ENCODE measurements around the gene VPS54.

VPS54 gene, protein sequence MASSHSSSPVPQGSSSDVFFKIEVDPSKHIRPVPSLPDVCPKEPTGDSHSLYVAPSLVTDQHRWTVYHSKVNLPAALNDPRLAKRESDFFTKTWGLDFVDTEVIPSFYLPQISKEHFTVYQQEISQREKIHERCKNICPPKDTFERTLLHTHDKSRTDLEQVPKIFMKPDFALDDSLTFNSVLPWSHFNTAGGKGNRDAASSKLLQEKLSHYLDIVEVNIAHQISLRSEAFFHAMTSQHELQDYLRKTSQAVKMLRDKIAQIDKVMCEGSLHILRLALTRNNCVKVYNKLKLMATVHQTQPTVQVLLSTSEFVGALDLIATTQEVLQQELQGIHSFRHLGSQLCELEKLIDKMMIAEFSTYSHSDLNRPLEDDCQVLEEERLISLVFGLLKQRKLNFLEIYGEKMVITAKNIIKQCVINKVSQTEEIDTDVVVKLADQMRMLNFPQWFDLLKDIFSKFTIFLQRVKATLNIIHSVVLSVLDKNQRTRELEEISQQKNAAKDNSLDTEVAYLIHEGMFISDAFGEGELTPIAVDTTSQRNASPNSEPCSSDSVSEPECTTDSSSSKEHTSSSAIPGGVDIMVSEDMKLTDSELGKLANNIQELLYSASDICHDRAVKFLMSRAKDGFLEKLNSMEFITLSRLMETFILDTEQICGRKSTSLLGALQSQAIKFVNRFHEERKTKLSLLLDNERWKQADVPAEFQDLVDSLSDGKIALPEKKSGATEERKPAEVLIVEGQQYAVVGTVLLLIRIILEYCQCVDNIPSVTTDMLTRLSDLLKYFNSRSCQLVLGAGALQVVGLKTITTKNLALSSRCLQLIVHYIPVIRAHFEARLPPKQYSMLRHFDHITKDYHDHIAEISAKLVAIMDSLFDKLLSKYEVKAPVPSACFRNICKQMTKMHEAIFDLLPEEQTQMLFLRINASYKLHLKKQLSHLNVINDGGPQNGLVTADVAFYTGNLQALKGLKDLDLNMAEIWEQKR

GRCh38 chr2:64019083-64019974 lies at the start of gene VPS54:
TSS of gene VPS54 (minus strand) at chr2:64019428. CDS start at chr2:63983999, 35,429 bp downstream.
- in situ Hi-C loops (cut with HindIII; ENCODE audit: low sequenced_read_pairs) = no loop called here

GRCh38 chr2:64067326-64067725 lies 48.1 kb upstream of the VPS54 start:
- in situ Hi-C loops (cut with HindIII; ENCODE audit: low sequenced_read_pairs) = no loop called here

DNA sequence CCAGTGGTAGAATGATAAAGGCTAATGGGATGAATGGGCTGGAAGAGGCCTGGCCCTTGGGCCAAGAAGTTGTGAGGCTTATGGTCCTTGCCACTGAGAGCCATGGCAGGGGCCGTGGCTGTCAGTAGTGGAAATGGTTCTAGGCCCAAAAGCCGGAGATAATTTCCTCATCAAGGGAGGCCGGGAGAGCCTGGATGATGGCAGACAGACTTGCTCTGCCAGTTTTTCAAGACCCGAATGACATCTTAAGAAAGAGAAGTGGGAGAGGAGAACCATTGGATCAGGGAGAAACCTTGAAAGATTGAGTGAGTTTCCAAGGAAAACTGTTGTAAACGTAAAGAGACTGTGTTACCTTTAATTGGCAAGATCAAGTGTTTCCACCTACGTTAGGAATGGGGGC lies 46.3 kb upstream of the VPS54 start:
- in situ Hi-C loops (cut with HindIII; ENCODE audit: low sequenced_read_pairs) = no loop called here

GRCh38 chr2:64063924-64064331 lies 44.7 kb upstream of the VPS54 start:
- in situ Hi-C loops (cut with HindIII; ENCODE audit: low sequenced_read_pairs) = no loop called here

- in situ Hi-C loops (cut with HindIII; ENCODE audit: low sequenced_read_pairs) = no loop called here
These were observed 44.2 kb upstream of the VPS54 start for GRCh38 chr2:64063454-64063853.

- in situ Hi-C loops (cut with HindIII; ENCODE audit: low sequenced_read_pairs) = no loop called here
These were observed 43.6 kb upstream of the VPS54 start for GRCh38 chr2:64062840-64063239.

- in situ Hi-C loops (cut with HindIII; ENCODE audit: low sequenced_read_pairs) = loop anchor here (10.0 kb wide), 1 partner anchor 276 kb away; no protein-coding TSS in a partner anchor
These were observed 40.0 kb upstream of the VPS54 start for GRCh38 chr2:64059270-64059669.

DNA sequence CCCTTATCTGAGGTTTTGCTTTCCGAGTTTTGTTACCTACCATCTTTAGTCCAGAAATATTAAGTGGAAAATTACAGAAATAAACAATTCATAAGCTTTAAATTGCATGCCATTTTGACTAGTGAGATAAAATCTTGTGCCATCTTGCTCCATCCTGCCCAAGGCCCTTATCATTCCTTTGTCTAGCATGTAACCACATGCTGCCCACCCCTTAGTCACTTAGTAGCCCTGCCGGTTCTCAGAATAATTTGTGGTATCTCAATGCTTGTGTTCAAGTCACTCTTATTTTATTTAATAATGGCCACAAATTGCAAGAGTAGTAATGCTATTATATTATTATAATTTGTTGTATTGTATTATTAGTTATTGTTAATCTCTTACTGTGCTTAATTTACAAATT lies 36.8 kb upstream of the VPS54 start:
- in situ Hi-C loops (cut with HindIII; ENCODE audit: low sequenced_read_pairs) = loop anchor here (10.0 kb wide), 1 partner anchor 279 kb away; no protein-coding TSS in a partner anchor

DNA sequence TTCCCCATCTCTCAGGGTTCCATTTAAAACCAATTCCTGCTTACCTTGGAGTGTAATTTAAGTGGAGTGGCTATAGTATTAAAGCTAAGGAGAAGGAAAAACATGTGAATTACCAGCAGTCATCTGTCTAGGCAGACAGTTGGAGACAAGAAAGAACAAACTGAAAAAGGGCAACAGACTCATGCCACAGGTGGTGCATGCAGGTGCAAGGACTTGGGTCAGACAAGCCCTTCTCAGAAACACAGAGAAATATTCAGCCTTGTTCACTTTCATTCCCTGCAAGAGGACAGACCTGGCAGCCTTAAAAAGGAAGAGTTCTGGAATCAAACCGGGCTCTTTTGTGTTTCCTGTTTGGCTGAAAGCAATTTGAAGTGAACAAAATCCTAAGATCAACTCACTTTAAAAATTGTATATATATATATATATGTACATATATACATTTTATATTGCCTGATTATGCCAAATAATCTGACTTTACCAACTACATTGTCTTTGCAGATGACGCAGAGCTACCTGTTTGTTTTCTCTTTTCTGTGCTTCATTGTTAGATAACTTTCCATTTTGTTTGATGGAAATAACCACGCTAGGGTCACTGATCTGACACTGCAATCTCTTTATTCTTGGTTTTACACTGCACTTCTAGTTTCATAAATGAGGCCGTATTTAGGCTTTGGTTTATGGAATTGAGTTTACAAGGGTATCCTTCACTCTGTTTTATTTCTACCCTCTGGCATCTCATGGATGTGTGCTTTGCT lies 35.1 kb upstream of the VPS54 start:
- in situ Hi-C loops (cut with HindIII; ENCODE audit: low sequenced_read_pairs) = loop anchor here (10.0 kb wide), 1 partner anchor 280 kb away; no protein-coding TSS in a partner anchor

- in situ Hi-C loops (cut with HindIII; ENCODE audit: low sequenced_read_pairs) = loop anchor here (10.0 kb wide), 1 partner anchor 282 kb away; no protein-coding TSS in a partner anchor
These were observed 33.4 kb upstream of the VPS54 start for GRCh38 chr2:64052463-64053241.

GRCh38 chr2:64049633-64050220 lies 30.5 kb upstream of the VPS54 start:
- in situ Hi-C loops (cut with HindIII; ENCODE audit: low sequenced_read_pairs) = loop anchor here (10.0 kb wide), 1 partner anchor 285 kb away; no protein-coding TSS in a partner anchor

DNA sequence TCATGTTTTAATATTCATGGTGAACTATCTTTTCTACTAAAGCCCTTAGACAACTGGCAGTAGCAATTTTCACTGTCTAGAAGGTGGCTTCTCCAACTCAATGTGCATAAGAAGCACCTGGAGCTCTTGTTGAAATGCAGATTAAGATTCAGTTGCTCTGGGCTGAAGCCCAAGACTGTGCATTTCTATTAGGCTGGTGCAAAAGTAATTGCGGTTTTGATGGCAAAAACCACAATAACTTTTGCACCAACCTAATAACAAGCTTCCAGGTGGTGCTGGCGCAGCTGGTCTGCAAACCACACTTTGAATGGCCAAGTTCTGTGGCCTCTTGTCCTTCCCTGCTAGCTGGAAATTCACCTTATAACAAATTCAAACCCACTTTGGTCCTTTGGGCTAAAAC lies 26.7 kb upstream of the VPS54 start:
- in situ Hi-C loops (cut with HindIII; ENCODE audit: low sequenced_read_pairs) = no loop called here

GRCh38 chr2:64040161-64040560 lies 20.9 kb upstream of the VPS54 start:
- in situ Hi-C loops (cut with HindIII; ENCODE audit: low sequenced_read_pairs) = no loop called here

GRCh38 chr2:64036034-64036705 lies 16.9 kb upstream of the VPS54 start:
- in situ Hi-C loops (cut with HindIII; ENCODE audit: low sequenced_read_pairs) = no loop called here

DNA sequence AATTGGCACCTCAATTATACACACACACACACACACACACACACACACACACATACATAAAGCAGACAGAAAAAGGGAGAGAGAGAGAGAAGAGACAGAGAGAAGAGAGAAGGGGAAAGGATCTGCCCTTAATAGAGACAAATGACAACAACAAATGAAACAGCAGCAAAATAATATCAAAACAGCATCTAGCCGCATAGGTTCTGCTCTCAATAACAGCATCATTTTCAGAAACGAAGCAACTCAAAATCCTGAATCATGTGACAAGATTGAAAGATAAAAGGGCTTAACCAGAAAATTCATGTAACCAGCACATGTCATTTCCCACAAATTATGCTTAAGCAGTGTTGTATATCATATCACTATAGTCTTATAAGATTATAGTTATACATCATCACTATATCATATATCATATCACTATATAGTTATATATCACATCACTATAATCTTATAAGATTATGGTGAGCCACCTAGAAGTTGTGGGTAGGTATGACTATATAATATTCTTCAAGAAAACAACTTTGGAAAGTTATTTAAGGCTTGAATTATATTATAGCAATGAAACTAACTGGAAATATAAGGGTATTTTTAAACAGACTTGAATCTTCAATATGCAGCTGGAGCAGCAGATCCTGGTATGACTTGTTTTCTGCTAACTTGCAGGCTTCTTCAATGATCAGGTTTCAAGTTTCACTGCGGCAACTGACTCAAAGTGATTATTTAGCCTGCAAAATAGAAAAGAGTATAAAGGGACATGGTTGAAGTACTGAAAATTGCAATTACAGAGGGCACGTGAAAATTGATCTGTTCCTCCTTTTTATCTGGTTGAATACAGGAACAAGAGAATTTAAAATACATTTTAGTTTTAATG lies 16.1 kb upstream of the VPS54 start:
- in situ Hi-C loops (cut with HindIII; ENCODE audit: low sequenced_read_pairs) = no loop called here

DNA sequence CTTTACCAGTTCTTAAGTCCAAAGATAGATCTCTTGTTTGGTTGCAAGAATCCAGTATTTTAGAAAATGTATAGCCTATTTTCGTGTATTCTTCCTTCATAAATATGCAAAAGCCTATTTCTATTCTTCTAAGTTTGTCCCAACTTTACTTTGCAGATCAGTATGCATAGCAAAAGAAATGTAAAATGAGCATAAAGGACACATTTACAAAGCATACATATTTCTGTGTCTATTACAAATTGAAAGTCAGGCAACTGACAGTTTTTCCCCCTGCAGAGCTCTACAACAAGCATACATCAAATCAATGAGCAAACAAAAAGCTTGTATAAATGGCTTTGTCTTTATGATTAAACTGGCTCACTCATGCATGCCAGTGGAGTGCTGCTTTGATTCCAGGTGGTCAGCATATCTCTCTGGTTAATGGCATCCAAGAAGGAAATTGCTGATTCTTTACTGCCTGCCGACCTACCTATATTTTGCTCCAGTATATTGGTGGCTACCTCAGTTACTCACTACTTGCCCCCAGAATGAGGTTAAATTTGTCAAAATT lies 10.0 kb upstream of the VPS54 start:
- in situ Hi-C loops (cut with HindIII; ENCODE audit: low sequenced_read_pairs) = no loop called here

GRCh38 chr2:64025741-64026140 lies 6.5 kb upstream of the VPS54 start:
- in situ Hi-C loops (cut with HindIII; ENCODE audit: low sequenced_read_pairs) = no loop called here

Data from DLD1 (cell line).